ENCODE results near the gene ACTR5. TPM values are rescaled to one million over a fixed set of nuclear protein-coding genes. Genes with fewer than 3 reads are reported as not detected.

The ACTR5 gene
- total RNA-seq, 1 experiment from 2014 or later: 9.8 TPM

DNA sequence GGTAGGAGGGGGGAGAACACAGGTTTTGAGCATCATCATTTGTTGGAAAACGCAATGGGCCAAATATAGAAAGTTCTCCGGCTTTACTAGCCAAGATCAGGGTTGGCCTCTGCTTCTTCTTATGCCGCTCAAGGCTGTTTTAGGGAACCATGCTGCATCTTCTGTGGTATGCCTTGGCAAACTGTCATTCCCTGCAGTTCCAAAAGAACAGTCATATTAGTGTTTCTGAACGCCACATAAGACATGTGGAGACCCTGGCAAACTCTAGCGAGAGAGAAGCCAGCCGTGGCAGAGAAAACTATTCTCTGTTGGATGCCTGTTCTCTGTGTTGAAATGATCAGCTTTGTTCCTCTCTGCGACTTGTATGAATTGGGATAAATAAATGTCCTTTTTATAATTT lies 10.8 kb downstream of the ACTR5 start:
- no peak overlapping the region for H3K4me3 Mint-ChIP-seq
- TF ChIP-seq PRDM15 (CRISPR knock-in tag; IDR thresholded peaks at IDR 0.05): no peak
- ATAC-seq (no peak), DNase-seq (ENCODE audit: low spot score) (no peak)
- no peaks in the 10 kb centered on the region for H3K27me3 Mint-ChIP-seq (ENCODE audit: low read depth)
- ChIA-PET POLR2A (no interaction called here), CTCF (no interaction called here)
- no peaks in the 10 kb centered on the region for H3K9me3 Mint-ChIP-seq
- no peaks in the 10 kb centered on the region for H3K4me1 Mint-ChIP-seq
- no peak overlapping the region for H3K27ac Mint-ChIP-seq
- peaks cover 63% of the 10 kb centered on the region for H3K36me3 Mint-ChIP-seq

- Mint-ChIP-seq H3K36me3 (peaks cover 53% of the 10 kb centered on the region), H3K27me3 (ENCODE audit: low read depth) (no peaks in the 10 kb centered on the region), H3K9me3 (no peaks in the 10 kb centered on the region), H3K27ac (no peak overlapping the region), H3K4me1 (0 out of 2 replicates have a peak, but pooled peaks cover 3% of the 10 kb centered on the region), H3K4me3 (no peak overlapping the region)
- ATAC-seq: no peak
- no peak for TF ChIP-seq RELA (CRISPR knock-in tag; IDR thresholded peaks at IDR 0.05; ENCODE audit: borderline replicate concordance)
- TF ChIP-seq ATF1 (CRISPR knock-in tag; IDR thresholded peaks at IDR 0.05): no peak
- TF ChIP-seq OVOL2 (CRISPR knock-in tag; IDR thresholded peaks at IDR 0.05; ENCODE audit: borderline replicate concordance): no peak
- no peak for TF ChIP-seq IRF2 (CRISPR knock-in tag; IDR thresholded peaks at IDR 0.05; ENCODE audit: borderline replicate concordance, low read depth)
- TF ChIP-seq CREB1 (CRISPR knock-in tag; IDR thresholded peaks at IDR 0.05): no peak
- no peak for TF ChIP-seq GTF2I (CRISPR knock-in tag; conservative IDR thresholded peaks at IDR 0.05)
- TF ChIP-seq PRRX2 (CRISPR knock-in tag; IDR thresholded peaks at IDR 0.05): no peak
- TF ChIP-seq STAT6 (CRISPR knock-in tag; conservative IDR thresholded peaks at IDR 0.05; ENCODE audit: low read depth): no peak
- no peak for TF ChIP-seq CBFB (CRISPR knock-in tag; IDR thresholded peaks at IDR 0.05; ENCODE audit: low read depth)
- TF ChIP-seq, protein P1, sequence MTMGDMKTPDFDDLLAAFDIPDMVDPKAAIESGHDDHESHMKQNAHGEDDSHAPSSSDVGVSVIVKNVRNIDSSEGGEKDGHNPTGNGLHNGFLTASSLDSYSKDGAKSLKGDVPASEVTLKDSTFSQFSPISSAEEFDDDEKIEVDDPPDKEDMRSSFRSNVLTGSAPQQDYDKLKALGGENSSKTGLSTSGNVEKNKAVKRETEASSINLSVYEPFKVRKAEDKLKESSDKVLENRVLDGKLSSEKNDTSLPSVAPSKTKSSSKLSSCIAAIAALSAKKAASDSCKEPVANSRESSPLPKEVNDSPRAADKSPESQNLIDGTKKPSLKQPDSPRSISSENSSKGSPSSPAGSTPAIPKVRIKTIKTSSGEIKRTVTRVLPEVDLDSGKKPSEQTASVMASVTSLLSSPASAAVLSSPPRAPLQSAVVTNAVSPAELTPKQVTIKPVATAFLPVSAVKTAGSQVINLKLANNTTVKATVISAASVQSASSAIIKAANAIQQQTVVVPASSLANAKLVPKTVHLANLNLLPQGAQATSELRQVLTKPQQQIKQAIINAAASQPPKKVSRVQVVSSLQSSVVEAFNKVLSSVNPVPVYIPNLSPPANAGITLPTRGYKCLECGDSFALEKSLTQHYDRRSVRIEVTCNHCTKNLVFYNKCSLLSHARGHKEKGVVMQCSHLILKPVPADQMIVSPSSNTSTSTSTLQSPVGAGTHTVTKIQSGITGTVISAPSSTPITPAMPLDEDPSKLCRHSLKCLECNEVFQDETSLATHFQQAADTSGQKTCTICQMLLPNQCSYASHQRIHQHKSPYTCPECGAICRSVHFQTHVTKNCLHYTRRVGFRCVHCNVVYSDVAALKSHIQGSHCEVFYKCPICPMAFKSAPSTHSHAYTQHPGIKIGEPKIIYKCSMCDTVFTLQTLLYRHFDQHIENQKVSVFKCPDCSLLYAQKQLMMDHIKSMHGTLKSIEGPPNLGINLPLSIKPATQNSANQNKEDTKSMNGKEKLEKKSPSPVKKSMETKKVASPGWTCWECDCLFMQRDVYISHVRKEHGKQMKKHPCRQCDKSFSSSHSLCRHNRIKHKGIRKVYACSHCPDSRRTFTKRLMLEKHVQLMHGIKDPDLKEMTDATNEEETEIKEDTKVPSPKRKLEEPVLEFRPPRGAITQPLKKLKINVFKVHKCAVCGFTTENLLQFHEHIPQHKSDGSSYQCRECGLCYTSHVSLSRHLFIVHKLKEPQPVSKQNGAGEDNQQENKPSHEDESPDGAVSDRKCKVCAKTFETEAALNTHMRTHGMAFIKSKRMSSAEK (CRISPR knock-in tag; IDR thresholded peaks at IDR 0.05; ENCODE audit: borderline replicate concordance): no peak
- no peak for TF ChIP-seq FOXK1 (CRISPR knock-in tag; IDR thresholded peaks at IDR 0.05)
- no peak for TF ChIP-seq ATF2 (CRISPR knock-in tag; IDR thresholded peaks at IDR 0.05; ENCODE audit: borderline replicate concordance, low read depth)
- TF ChIP-seq TP53 (CRISPR knock-in tag; IDR thresholded peaks at IDR 0.05): no peak
- TF ChIP-seq ZBTB21 (CRISPR knock-in tag; IDR thresholded peaks at IDR 0.05; ENCODE audit: borderline replicate concordance): no peak
- ChIA-PET POLR2A (no interaction called here), CTCF (interaction anchor here (0.9 kb wide), 1 partner anchor 37 kb away, joined by 3 read pairs; no protein-coding TSS in a partner anchor)
- no peak for DNase-seq (ENCODE audit: low spot score)
These were observed 12.7 kb downstream of the ACTR5 start for GRCh38 chr20:38760978-38761377.
